Retina (tissue), 1 donor: Measurements from ENCODE around the gene STK24.

Experiments used
- DNase-seq: peaks from one replicate; pipeline ENCODE4 v3.0.0-alpha.2; 2016

Gene STK24

GRCh38 chr13:98528663-98529064, 48.2 kb downstream of the STK24 start:
- no peak for DNase-seq

DNA sequence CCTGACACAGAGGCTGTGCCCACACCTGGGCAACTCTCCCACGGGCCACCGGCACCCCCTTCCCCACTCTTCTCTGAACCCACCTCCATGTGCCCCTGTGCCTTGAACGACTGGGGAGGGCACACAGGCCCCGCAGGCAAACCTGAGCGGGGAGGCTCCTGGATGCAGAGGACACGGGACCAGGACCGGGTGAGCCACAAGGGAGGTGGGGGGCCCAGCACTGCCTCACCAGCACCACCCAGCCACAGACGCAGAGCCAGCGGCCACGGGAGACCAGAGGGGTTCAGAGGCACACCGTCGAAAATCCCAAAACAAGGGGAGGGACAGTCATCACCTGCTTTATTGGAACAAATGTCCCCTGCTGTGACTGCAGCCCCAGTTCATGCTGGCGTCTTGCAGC, 49.4 kb downstream of the STK24 start:
- DNase-seq = no peak

GRCh38 chr13:98526182-98526512, 50.8 kb downstream of the STK24 start:
- DNase-seq = no peak

DNA sequence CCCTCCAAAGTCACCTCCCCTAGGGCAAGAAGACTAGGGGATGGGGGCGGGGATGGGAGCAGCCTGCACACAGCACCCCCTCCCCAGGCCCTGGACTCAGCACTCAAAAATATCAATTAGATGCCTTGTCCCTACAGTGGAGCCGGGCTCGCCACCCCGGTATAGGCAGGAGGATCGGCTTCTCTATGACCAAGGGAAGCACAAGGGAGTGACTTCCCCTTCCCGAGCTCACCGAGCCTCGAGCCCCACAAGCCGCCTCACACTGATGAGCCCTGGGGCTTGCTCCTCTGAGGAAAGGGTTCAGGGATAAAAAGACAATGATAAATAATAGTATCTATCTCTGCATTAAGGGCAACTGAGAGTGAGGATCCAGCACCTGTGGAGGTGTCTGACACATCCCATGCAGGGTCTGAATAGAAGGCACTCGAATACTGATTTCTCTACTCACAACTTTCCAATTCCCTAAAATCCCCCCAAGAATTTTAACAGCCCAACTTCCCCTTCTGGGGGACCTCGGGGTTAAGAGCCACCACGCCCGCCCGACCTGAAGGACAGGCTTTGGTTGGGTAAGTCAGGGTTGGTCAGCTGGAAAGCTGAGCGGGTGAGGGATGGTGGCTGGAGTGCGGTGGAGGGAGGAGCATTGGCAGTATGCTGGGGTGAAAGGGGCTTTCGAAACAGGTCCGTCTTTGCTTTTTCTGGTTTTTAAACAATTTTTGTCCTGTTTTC, 51.3 kb downstream of the STK24 start:
- DNase-seq = no peak

- peak; percentile 45 for DNase-seq
Measured at GRCh38 chr13:98524793-98525192, 52.1 kb downstream of the STK24 start.

DNA sequence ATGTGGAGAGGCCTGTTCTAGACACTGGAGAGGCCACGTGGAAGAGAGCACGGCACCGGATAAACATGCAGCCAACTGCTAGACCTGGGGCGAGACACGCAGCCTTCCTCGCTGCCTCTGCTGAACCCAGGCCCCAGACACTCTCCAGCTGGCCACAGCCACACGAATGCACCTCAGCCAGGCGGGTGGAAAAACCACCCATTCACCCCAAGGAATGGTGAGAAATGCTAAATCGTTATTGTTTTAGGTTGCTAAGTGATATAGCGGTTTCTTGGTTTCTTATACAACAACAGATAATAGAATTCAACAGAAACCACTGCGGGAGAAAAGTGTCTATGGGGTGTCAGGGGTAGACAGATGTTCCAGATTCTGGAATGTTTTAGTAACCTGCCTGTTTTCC, 52.5 kb downstream of the STK24 start:
- DNase-seq = no peak

- no peak for DNase-seq
Measured at GRCh38 chr13:98523455-98524102, 53.3 kb downstream of the STK24 start.

- DNase-seq = no peak
Measured at GRCh38 chr13:98522371-98522770, 54.5 kb downstream of the STK24 start.

DNA sequence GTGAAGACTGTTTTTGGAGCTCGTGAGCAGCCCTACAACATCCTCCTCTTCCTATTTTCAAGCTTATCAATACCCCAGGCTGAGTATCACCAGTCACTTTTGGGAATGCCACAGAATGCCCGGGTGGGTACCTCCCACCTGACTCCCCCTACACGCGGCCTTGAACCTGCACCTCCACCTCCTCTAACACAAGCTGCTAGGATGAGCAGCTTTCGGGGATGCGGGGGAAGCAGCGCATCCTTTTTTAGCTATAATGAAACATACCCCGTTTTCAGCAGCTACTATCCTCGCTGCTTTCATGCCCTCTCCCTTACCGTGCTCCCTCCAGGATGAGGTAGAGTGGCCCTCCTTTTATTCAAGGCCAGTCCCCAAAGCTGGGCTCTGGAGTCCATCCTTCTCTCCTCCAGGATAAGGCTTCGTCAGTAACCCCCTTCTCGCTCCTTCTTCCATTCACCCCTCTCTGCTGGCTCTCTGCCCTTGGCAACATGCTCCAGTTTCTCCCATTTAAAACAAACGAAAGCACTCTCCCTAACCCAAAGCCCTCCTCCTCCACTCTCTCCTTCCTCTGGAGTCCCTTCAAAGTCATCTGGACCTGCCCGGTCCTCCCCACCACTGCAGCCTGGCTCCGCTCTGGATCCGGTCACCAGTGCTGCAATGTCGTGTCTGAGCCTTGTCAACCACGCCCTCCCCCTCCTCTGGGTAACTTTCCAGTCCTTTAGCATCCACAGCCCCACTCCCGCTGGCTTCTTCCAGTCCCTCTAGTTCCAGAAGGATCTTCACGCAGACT, 55.3 kb downstream of the STK24 start:
- DNase-seq = no peak

- no peak for DNase-seq
Measured at GRCh38 chr13:98520674-98521449, 56.0 kb downstream of the STK24 start.

- no peak for DNase-seq
Measured at GRCh38 chr13:98519976-98520375, 56.9 kb downstream of the STK24 start.

DNA sequence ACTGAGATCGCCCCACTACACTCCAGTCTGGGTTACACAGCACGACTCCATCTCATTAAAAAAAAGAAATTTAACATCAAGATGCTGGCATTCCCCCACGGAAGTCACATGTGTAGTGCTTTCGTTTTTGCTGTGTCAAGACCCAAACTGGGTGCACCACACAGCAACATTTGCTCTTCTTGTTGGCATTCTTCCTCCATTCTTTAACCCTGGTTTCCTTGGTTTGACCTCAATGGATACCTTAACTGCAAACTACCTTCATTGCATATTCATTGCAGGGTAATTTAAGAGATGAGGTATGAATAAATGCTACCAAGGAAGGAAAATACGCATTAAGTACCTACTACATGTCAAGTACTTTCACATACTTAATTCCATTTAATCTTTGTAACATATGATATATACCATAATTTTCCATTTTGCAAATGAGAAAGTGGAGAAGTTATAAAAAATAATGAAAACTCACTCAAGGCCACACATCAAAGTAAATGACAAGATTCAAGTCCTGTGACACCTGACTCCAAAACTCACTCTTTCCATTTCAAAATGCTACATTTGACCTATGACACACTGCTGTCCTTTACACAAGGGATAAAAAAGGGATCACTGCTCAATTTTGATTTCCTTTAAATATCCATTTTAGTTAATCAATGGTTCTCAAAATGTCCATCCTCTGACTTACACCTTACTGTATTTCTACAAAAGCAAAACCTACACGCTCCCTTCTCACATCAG, 59.2 kb downstream of the STK24 start:
- DNase-seq = no peak

- DNase-seq = no peak
Measured at GRCh38 chr13:98515818-98516465, 61.0 kb downstream of the STK24 start.

GRCh38 chr13:98514288-98514687, 62.6 kb downstream of the STK24 start:
- DNase-seq = no peak

DNA sequence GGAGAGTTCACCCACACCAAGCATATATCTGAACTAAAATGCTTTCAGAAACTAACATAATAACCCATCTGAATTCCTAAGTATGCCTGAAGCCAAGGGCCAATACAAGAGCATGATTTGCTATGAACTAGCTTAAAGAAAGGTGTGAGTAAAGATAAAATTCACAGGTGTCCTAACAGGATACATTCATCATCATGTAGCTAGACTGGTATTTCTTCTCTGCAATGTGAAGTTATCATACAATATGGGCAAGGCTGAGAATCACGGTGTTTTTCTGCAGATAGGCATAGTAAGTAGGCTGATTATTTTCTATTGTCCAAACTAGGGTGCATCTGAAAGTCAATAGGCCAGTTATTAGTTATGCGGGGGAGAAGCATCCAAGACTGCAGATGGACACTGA, 63.1 kb downstream of the STK24 start:
- no peak for DNase-seq

DNA sequence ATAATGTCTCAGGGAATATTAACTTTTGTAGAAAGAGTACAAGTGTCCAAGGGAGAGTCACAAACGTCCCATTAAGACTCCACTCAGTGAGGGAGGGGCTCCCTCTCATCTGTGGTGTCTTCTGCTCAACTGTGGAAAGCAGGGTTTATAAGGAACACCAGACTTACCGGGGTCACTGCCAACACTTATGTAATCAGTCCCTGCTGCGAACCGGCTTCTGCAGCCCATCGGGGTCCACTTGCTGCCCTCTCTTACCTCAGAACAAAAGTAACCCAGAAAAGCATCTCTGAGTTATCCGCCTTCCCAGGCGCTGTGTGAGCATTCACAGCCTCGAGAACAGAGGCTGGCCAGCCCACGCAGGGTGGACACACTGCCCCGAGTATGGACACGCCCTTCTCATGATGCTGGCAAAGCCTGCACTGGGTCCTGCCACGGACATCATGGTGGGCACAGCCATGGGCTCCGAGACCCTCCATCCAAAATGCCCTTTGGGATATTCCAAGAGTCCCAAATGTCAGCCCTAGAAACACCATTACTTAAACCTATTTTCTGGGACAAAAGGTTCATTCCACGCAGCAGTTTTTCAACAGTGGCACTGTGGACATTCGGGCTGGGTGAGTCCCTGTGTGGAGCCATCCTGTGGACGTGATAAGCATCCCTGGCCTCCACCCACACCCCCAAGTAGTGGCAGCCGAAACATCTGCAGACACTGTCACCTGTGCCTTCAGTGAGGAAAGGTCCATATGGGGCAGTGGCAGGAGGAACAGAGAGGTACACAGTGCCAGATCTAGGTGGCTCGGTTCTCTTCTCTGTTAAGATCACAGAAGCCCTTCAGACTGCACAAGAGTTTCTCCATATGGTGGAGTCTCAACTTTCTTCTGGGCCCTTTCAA, 63.9 kb downstream of the STK24 start:
- DNase-seq = no peak

DNA sequence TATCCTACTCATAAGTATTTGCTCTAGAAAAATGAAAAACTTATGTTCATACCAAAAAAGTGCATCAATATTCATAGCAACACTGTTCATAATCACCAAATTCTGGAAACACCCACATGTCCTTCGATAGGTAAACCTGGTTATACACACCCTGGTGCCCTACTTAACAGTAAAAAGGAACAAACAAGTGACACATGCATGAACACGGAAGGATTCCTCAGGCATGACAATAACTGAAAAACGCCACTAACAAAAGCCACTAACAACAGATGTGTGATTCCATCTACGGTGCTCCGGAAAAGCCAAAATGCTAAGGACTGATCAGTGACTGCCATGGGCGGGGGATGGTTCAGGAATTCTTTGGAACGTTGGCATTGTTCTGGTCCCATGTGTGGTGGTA, 65.5 kb downstream of the STK24 start:
- DNase-seq = no peak

GRCh38 chr13:98510156-98510509, 66.8 kb downstream of the STK24 start:
- no peak for DNase-seq

DNA sequence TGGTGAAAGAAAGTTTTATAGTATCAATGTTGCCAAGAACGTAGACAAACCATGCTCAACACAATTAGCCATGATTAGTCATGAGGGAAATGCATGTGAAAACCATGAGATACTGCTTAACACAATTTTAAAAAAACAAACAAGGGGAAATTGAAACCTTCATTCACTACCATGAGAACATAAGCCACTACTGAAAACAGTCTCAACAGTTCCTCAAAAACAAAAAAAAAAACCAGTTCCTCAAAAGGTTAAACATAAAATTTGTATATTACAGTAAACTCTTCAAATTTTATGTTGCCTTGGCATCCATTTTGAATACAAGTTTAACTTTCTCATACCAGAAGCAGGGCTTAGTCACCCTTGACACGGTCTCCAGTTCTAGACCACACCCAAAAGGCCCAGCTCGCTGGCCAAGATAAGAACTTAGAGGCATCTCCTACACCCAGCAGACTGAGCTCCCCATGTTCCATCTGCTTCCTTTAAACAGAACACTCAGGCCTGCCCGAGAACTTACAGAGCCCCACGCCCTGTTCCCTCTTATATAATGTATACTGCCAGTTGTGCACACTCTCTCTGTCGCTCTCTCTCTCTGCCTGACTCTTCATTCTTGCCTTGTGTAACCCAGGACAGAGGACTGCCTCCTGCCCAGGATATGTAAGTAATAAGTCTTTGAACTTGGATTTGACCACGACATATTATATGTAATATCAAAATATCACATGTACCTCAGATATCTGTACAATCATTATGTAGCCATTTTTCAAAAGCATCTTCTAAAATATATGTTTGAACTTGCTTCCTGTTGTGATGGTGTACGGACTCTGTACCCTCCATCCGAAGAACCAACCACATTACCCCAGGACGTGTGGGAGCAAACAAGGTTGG, 67.4 kb downstream of the STK24 start:
- no peak for DNase-seq

GRCh38 chr13:98508685-98509084, 68.2 kb downstream of the STK24 start:
- no peak for DNase-seq
